Uterus (tissue), 2 donors: ENCODE data around the gene ZNF440.

Source experiments
- CTCF ChIP-seq, 4 experiments: fragments of 200-600 bp in 2 of 4; fragments of 450-650 bp in 2 of 4; sonication (generic) in 2 of 4; IDR thresholded peaks; one replicate each; pipeline ENCODE4 v1.5.1; 2016 to 2019; ENCODE audit warnings: antibody characterized with exemption in 4 of 4, mild to moderate bottlenecking in 2 of 4, moderate library complexity in 1 of 4
- POLR2A ChIP-seq, 2 donors: fragments of 450-650 bp; IDR thresholded peaks; one replicate each; pipeline ENCODE4 v1.6.1; 2016; ENCODE audit warnings: antibody characterized with exemption in 2 of 2, mild to moderate bottlenecking in 1 of 2, moderate library complexity in 1 of 2

GRCh38 chr19:11813703-11814028 lies 407 bp upstream of the ZNF440 start:
- TF ChIP-seq POLR2A (IDR thresholded peaks at IDR 0.05) = no peak
- TF ChIP-seq CTCF (IDR thresholded peaks at IDR 0.05) = no peak
